Body of pancreas (tissue), 4 donors: ENCODE measurements around the gene GRIP1.

Source experiments
- CTCF ChIP-seq, 7 experiments: fragments of 450-650 bp in 4 of 7; fragments of 200-600 bp in 3 of 7; sonication (generic) in 3 of 7; IDR thresholded peaks; one replicate each; pipeline ENCODE4 v1.5.1; 2016 to 2019; ENCODE audit warnings: antibody characterized with exemption in 7 of 7
- POLR2A ChIP-seq, 3 donors: fragments of 450-650 bp; IDR thresholded peaks; one replicate each; pipeline ENCODE4 v1.6.1; 2016; ENCODE audit warnings: antibody characterized with exemption in 3 of 3, mild to moderate bottlenecking in 2 of 3

GRCh38 chr12:66371982-66372381, 306.9 kb downstream of the GRIP1 start:
- TF ChIP-seq CTCF (IDR thresholded peaks at IDR 0.05) (no peak), POLR2A (IDR thresholded peaks at IDR 0.05) (no peak)
